Effector memory CD8-positive, alpha-beta T cell (primary cell): ENCODE measurements around the gene PPP1R16B.
A peak's percentile ranks its signal among the peaks of the same experiment; 100 is the strongest.

ENCODE experiments used
- ATAC-seq: fragments of 150-1000 bp; cut with Tn5 transposase; replicated peaks from 2 replicates; pipeline ENCODE4 v1.10.0; 2021; ENCODE audit warnings: mild to moderate bottlenecking, moderate library complexity
- DNase-seq, 3 experiments: peaks; one replicate each; pipeline ENCODE4 v3.0.0; 2021
- H3K27ac Mint-ChIP-seq, 2 donors: one replicate each; pipeline ENCODE4 v1.8.0; 2022; ENCODE audit warnings: mild to moderate bottlenecking in 2 of 2, mixed read lengths in 2 of 2, moderate library complexity in 2 of 2
- H3K27me3 Mint-ChIP-seq, 2 donors: one replicate each; pipeline ENCODE4 v1.8.0; 2022; ENCODE audit warnings: mixed read lengths in 2 of 2
- H3K36me3 Mint-ChIP-seq: one replicate; pipeline ENCODE4 v1.8.0; 2022; ENCODE audit warnings: mild to moderate bottlenecking, moderate library complexity, mixed read lengths; ENCODE audit not compliant: insufficient read depth
- H3K4me1 Mint-ChIP-seq, 2 donors: one replicate each; pipeline ENCODE4 v1.8.0; 2022; ENCODE audit warnings: low read depth in 2 of 2, mixed read lengths in 2 of 2
- H3K4me3 Mint-ChIP-seq, 2 donors: one replicate each; pipeline ENCODE4 v1.8.0; 2022; ENCODE audit warnings: mild to moderate bottlenecking in 2 of 2, mixed read lengths in 2 of 2, moderate library complexity in 2 of 2
- H3K9me3 Mint-ChIP-seq, 2 donors: one replicate each; pipeline ENCODE4 v1.8.0; 2022; ENCODE audit warnings: mixed read lengths in 2 of 2

The PPP1R16B gene

GRCh38 chr20:38963745-38964144 is 158.2 kb downstream of the PPP1R16B start:
- no peaks in the 10 kb centered on the region for H3K27me3 Mint-ChIP-seq
- peaks cover 0 to 2% of the 10 kb centered on the region in 2 donors for H3K9me3 Mint-ChIP-seq
- no peak overlapping the region for H3K4me3 Mint-ChIP-seq
- DNase-seq (no peak), ATAC-seq (no peak)
- H3K4me1 Mint-ChIP-seq, result peaks cover 13 to 18% of the 10 kb centered on the region in 2 donors
- H3K27ac Mint-ChIP-seq, result no peak overlapping the region
- peaks cover 5% of the 10 kb centered on the region for H3K36me3 Mint-ChIP-seq

DNA sequence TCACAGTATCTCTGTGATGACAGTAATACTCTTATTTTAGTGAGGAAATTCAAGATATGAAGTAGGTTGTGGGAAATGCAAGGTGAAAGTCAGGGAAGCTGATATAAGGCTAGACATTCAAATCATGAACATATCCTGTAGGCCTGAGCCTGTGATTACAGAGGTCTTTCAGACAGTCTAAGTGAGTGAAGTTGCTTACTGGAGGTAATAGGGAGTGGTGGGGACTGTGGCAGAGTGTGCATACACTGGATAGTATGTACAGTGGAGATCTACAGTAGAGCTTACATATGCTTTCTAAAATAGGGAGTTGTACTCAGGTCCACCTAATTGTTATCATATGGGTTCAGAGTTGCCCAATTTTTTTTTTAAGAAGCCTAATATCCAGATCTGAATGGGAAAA is 159.8 kb downstream of the PPP1R16B start:
- no peak overlapping the region for H3K27ac Mint-ChIP-seq
- DNase-seq (no peak), ATAC-seq (no peak)
- H3K36me3 Mint-ChIP-seq, result peaks cover 5% of the 10 kb centered on the region
- peaks cover 13 to 18% of the 10 kb centered on the region in 2 donors for H3K4me1 Mint-ChIP-seq
- H3K9me3 Mint-ChIP-seq, result peaks cover 0 to 2% of the 10 kb centered on the region in 2 donors
- H3K4me3 Mint-ChIP-seq, result no peak overlapping the region
- no peaks in the 10 kb centered on the region for H3K27me3 Mint-ChIP-seq

DNA sequence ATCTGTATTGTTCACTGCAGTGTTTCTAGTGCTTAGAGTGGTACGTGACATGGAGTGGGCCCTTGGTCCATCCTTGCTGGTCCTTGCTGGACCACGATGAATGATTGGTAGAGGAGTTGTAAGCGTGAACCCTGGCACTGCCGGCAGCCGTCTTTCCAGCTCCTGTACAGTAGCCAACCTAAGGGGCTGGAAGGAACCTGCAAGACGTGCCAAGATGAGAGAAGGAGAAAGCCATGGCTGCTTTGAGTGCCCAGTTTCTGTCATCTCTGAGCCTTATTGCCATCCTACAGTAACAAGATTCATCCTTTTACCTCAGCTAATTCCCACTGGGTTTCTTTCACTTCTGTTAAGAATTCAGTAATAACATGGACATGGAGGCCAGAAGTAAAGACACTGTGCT is 162.6 kb downstream of the PPP1R16B start:
- peaks cover 19% of the 10 kb centered on the region for H3K36me3 Mint-ChIP-seq
- H3K9me3 Mint-ChIP-seq, result no peaks in the 10 kb centered on the region
- no peak overlapping the region for H3K27ac Mint-ChIP-seq
- no peaks in the 10 kb centered on the region for H3K27me3 Mint-ChIP-seq
- no peak for ATAC-seq
- peaks cover 1 to 5% of the 10 kb centered on the region in 2 donors for H3K4me1 Mint-ChIP-seq
- H3K4me3 Mint-ChIP-seq, result no peak overlapping the region
- no peak for DNase-seq

GRCh38 chr20:38969708-38970107 is 164.2 kb downstream of the PPP1R16B start:
- no peaks in the 10 kb centered on the region for H3K27me3 Mint-ChIP-seq
- H3K4me1 Mint-ChIP-seq, result peaks cover 0 to 1% of the 10 kb centered on the region in 2 donors
- DNase-seq, result no peak
- no peak for ATAC-seq
- no peak overlapping the region for H3K27ac Mint-ChIP-seq
- H3K36me3 Mint-ChIP-seq, result peaks cover 20% of the 10 kb centered on the region
- no peak overlapping the region for H3K4me3 Mint-ChIP-seq
- H3K9me3 Mint-ChIP-seq, result no peaks in the 10 kb centered on the region

GRCh38 chr20:38970302-38970701 is 164.8 kb downstream of the PPP1R16B start:
- no peaks in the 10 kb centered on the region for H3K27me3 Mint-ChIP-seq
- ATAC-seq, result no peak
- H3K27ac Mint-ChIP-seq, result peak overlapping the region in 1 of 2 donors; percentile 57
- H3K4me3 Mint-ChIP-seq, result no peak overlapping the region
- no peaks in the 10 kb centered on the region for H3K9me3 Mint-ChIP-seq
- no peak for DNase-seq
- H3K4me1 Mint-ChIP-seq, result peaks cover 1 to 4% of the 10 kb centered on the region in 2 donors
- peaks cover 20% of the 10 kb centered on the region for H3K36me3 Mint-ChIP-seq
